Measurements from ENCODE around the gene CDC40.
"Not testable (repeated sequence)": the region's sequence is repeated elsewhere in the genome, so short reads cannot be mapped to it uniquely, and the experiment has no call there.

The CDC40 gene

GRCh38 chr6:110201151-110201884, 21.1 kb downstream of the CDC40 start:
- no peak for DNase-seq (ENCODE audit: low read depth)

DNA sequence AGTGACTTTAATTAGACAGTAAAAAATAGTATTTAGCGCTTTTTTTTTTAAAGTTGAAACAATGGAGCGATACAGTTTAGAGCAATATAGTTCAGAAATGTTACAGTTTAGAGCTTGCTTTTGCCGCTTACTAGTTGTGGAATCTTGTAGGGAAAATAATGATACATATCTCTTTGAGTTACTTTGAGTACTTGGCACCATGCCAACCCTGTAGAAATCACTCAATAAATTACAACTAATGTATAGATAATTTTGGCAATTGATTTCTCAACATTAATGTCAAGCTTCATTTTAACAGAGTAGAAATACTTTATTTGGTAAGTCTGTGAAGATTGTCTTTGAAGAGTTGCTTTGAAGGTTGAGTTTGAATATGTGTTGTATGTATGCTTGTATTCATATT, 27.4 kb downstream of the CDC40 start:
- DNase-seq (ENCODE audit: low read depth), result no peak

- no peak for DNase-seq (ENCODE audit: low read depth)
Measured at GRCh38 chr6:110211753-110212152, 31.5 kb downstream of the CDC40 start.

DNA sequence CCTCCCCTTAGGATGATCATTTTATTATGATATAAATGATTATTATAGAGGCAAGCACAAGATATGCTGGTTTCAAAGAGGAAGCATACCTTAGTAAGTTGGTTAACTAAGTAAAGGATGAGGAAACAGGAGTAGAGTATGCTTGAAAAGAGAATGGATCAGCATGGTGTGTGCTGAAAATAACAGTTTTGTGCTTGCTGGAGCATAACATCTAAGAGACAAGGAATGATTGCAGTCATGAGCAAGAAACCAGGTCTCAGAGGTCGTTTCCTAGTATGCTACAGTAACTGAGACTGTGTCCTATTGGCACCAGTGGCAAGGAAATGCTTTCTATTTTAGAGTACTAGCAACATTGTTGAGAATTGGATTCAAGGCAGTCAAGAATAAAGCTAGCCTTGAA, 34.1 kb downstream of the CDC40 start:
- DNase-seq (ENCODE audit: low read depth), result no peak

- no peak for DNase-seq (ENCODE audit: low read depth)
Measured at GRCh38 chr6:110216140-110216539, 35.9 kb downstream of the CDC40 start.

- DNase-seq (ENCODE audit: low read depth), result no peak
Measured at GRCh38 chr6:110217266-110217665, 37.0 kb downstream of the CDC40 start.

DNA sequence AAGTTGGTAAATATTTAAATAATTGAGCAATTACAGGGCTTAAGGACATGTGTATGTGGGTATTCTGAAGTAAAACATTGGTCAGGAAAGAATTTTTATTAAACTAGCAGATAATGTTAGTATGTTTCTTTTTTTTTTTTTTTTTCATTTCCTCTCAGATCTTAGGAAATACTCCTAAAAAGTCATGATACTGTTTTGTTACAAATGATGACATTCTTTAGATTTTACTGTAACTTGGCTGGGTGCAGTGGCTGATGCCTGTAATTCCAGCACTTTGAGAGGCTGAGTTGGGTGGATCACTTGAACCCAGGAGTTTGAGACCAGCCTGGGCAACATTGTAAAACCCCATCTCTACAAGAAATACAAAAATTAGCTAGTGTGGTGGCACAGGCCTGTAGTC, 41.5 kb downstream of the CDC40 start:
- DNase-seq (ENCODE audit: low read depth), result no peak

DNA sequence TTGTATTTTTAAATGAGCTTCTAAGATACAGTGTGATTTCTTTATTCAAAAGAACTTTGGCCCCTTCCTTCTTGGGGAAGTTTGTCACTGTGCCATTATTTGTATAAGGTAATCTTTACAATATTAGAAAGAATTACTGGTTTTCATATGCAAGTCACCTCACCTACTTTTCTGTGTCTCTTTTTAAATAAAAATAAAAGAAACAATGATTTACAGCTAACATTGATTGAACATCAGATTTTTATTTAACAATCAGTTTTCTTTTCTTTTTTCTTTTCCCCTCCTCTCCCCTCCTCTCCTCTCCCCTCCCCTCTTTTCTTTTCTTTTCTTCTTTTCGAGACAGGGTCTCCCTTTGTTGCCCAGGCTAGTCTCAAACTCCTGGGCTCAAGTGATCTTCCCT, 46.0 kb downstream of the CDC40 start:
- DNase-seq (ENCODE audit: low read depth), result no peak

DNA sequence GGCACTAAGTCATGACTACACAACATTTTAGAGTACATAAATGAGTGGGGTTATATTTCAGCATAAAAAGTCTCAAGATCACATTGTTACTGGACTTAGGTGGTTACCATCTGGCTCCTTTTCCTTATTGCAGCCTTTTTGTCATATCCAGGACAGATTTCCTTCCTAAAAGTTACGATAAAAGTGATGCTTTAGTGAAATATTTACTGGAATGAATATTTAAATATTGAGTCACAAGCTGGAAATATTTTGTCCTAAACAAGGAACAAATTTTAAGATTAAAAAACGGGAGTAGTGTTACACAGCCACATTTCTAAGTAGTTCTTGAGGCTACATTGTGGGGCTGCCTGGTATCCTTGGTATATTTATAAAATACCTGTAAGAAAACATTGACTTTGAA, 52.2 kb downstream of the CDC40 start:
- no peak for DNase-seq (ENCODE audit: low read depth)

DNA sequence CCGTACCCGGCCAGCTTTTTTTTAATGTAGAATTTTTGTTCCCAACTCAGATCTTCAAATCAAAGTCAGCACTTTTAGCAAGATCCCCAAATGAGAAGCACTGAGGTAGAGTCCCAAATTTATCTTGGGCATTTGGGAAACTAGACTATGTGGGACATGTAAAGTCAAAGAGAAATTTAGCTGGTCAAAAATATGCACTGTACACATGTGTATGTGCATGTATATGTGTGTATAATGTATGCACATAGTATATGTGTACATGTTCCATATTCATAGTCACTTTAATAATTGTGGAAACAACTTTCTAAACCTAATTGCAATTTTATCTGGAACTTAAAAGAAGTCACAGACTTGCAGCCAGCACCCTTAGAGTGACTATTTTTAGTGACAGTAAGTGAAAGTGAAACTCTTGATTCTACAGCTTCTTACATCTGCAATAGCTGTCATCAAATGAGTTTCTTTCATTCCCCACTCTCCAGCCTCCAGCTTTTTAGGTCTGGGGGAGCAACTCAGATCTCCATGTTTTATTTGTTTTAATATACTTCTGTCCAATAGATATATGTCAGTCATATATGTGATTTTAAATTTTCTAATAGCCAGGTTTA, 53.6 kb downstream of the CDC40 start:
- no peak for DNase-seq (ENCODE audit: low read depth)

DNA sequence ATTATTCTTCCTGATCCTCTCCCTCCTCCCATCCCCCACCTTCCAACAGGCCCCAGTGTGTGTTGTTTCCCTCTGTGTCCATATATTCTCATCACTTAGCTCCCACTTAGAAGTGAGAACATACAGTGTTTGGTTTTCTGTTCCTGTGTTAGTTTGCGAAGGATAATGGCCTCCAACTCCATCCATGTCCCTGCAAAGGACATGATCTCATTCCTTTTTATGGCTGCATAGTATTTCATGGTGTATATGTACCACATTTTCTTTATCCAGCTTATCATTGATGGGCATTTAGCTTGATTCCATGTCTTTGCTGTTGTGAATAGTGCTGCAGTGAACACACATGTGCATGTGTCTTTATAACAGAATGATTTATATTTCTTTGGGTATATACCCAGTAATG, 55.8 kb downstream of the CDC40 start:
- not testable (repeated sequence) for DNase-seq (ENCODE audit: low read depth)

DNA sequence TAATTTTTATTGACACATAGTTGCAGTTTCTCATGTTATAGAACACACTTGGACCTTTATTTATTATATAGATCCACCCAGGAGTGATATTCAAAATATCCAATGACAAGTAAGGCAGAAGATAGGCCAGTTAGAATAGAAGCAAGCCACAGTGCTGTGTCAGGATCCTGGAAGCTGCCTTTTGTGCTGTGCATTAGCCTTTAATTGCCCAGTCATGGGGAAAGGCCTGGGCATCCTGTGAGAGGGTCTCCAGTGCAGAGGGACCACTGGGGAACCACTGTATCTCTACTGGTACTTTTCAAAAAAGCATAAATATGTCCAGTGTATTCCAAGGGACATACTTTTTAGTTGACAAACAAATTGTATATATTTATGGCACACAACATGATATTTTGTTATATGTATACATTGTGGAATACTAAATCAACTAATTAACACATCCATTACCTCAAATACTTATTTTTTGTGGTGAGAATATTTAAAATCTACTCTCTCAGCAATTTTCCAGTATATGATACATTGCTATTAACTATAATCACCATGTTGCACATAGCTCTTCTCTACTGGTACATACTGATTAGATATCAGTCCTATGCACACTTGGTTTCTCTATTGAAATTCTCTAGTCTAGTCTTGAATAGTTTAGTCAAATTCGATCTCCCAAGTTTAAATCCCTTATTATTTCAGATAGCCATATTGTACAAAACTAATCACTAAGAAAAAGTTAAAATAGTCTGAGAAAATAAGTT, 59.5 kb downstream of the CDC40 start:
- no peak for DNase-seq (ENCODE audit: low read depth)

GRCh38 chr6:110244621-110245020, 64.4 kb downstream of the CDC40 start:
- not testable (repeated sequence) for DNase-seq (ENCODE audit: low read depth)

GRCh38 chr6:110246378-110246777, 66.2 kb downstream of the CDC40 start:
- DNase-seq (ENCODE audit: low read depth), result no peak

DNA sequence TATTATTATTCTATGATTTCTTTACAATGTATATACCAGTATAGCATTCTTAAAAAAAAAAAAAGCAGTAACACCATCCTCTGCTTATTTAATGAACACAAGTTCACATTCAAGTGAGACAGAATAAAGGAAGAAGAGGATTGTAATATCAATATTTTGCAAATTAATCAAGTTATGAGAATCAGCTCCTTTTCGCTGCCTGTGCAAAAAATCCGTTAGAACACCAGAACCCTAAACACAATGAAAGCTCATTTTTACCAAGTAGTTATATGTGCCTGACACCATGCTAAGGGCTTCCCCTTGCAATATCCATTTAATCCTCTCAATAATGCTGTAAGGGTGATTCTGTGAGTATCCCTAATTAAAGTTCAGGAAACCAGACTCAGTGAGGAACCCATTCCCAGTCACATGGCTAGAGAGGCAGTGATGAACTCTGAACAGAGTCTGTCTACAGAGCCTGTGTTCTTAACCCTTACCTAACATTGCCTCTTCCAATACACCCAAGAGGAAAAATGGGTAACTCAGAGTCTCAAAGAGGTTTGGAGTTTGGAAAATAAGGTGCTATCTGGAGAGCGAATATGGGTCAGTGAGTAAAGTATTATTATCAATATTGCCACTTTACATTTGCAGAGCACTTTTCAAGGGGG, 66.8 kb downstream of the CDC40 start:
- no peak for DNase-seq (ENCODE audit: low read depth)

GRCh38 chr6:110250058-110250457, 69.8 kb downstream of the CDC40 start:
- no peak for DNase-seq (ENCODE audit: low read depth)

- no peak for DNase-seq (ENCODE audit: low read depth)
Measured at GRCh38 chr6:110250838-110251237, 70.6 kb downstream of the CDC40 start.

GRCh38 chr6:110255211-110255750, 75.1 kb downstream of the CDC40 start:
- DNase-seq (ENCODE audit: low read depth), result no peak

DNA sequence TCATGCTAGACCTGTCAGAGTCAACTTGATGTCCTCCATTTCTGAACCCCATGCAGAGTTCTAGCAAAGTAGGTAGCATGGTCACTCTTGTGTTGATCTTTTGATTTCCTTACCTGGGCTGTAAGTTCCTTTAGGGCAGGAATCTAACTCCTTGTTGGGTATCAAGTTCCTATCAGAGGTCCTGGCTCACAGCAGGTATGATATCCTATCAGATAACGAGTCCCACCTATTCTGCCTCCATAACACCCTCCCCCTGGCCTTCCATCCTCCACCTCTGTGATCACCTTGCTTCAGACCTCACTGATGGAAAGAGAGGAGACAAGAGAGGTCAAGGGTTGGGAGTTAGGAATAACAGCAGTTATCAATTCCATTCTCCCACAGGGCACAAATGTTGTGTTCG, 76.1 kb downstream of the CDC40 start:
- DNase-seq (ENCODE audit: low read depth), result no peak

DNA sequence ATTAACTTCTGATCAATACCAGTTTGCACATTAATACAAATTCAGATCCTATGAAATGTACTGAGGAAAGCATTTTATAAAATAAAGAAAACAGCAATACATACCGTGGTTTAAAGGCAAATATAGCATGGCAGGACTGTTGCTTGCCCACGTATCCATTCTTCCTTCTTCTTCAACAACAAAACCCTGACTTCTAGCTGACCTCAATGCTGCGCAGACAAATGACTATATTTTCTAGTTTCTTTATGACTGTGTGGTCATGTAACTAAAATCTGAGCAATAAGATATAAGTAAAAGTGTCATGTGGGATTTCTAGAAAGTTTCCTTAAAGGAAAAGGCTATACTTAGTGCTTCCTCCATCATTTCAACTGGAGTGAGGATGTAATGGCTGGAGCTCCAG, 85.0 kb downstream of the CDC40 start:
- DNase-seq (ENCODE audit: low read depth), result no peak

DNA sequence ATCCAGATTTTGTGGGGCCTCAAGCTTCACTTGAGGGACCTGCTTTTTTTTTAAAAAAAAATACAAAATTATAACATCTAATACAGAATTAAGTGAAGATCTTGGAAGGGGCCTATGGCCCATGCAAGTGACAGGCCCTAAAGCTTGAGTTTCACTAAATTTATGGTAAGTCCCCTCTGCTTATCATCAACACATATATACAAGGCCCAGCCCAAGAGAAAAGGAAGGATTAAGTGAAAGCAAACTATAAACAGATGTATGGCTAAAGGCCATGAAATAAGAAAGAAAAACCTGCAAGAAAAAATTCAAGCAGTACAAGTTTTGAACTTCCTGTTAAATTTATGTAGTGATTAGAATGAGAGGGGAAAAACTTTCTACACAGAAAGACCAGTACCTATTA, 86.8 kb downstream of the CDC40 start:
- no peak for DNase-seq (ENCODE audit: low read depth)

GRCh38 chr6:110269623-110270022, 89.4 kb downstream of the CDC40 start:
- DNase-seq (ENCODE audit: low read depth), result no peak

- no peak for DNase-seq (ENCODE audit: low read depth)
Measured at GRCh38 chr6:110270165-110270564, 89.9 kb downstream of the CDC40 start.

Data from activated T-cell treated with anti-CD3 and anti-CD28 coated beads for 1 hour (primary cell).